ENCODE measurements around the gene MYO9A.
A peak's percentile ranks its signal among the peaks of the same experiment; 100 is the strongest.

Gene MYO9A, protein sequence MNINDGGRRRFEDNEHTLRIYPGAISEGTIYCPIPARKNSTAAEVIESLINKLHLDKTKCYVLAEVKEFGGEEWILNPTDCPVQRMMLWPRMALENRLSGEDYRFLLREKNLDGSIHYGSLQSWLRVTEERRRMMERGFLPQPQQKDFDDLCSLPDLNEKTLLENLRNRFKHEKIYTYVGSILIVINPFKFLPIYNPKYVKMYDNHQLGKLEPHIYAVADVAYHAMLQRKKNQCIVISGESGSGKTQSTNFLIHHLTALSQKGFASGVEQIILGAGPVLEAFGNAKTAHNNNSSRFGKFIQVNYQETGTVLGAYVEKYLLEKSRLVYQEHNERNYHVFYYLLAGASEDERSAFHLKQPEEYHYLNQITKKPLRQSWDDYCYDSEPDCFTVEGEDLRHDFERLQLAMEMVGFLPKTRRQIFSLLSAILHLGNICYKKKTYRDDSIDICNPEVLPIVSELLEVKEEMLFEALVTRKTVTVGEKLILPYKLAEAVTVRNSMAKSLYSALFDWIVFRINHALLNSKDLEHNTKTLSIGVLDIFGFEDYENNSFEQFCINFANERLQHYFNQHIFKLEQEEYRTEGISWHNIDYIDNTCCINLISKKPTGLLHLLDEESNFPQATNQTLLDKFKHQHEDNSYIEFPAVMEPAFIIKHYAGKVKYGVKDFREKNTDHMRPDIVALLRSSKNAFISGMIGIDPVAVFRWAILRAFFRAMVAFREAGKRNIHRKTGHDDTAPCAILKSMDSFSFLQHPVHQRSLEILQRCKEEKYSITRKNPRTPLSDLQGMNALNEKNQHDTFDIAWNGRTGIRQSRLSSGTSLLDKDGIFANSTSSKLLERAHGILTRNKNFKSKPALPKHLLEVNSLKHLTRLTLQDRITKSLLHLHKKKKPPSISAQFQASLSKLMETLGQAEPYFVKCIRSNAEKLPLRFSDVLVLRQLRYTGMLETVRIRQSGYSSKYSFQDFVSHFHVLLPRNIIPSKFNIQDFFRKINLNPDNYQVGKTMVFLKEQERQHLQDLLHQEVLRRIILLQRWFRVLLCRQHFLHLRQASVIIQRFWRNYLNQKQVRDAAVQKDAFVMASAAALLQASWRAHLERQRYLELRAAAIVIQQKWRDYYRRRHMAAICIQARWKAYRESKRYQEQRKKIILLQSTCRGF (N-terminal part only)

DNA sequence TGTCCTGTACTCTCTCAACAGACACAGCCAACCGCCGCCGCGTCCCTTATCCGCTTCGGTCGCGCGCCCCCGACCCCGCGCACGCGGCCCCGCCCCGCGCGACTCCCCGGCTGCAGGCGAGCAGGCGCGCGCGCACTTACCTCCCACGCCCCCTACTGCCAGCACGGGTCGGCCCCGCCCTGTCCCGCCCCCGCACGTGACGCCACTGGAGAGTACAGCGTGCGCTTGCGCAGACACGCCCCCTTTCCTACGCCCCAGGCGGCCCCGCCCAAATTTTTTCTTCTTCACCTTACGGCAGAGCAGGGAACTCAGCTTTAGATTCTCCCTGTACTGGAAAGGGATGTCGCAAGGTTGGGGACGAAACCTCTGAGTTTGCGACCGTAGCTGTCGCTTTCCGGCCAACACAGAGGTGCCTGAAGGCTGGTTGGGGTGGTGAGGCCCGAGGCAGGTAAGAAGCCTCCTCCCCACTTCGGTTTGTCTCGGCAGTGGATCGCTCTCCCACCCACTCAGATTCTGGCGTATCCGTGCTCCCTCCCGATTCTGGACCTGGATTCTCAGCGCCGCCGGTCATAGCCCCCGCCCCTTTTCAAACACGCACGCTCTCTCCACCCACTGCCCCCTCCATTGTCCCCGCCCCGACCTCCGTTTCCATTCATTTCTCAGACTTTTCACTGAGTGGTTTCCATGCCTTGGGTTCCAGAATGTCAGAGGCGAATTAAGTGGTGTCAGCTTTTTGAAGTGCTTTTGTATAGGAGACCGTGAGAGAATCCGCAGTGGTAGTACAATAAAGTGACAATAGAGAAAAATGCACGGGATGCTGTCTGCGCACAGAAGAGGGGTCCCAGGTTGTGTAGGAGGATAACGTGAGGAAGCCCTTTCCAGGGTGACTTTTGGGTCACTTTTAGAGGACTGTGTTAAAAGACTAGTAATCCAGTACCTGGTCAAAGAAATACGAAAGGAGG, at the start of gene MYO9A, which contains the start of gene SENP8:
MYO9A (minus strand) TSS at position 134 of the 962 bp plus-strand sequence. CDS start 71,587 bp downstream, outside the sequence.
SENP8 (plus strand) TSS at position 387 of the 962 bp plus-strand sequence. CDS start 21,221 bp downstream, outside the sequence.
- peak; percentile 65 for TF ChIP-seq MYC (IDR thresholded peaks at IDR 0.05; ENCODE audit: low read depth, low read length)
- TF ChIP-seq, protein P1, sequence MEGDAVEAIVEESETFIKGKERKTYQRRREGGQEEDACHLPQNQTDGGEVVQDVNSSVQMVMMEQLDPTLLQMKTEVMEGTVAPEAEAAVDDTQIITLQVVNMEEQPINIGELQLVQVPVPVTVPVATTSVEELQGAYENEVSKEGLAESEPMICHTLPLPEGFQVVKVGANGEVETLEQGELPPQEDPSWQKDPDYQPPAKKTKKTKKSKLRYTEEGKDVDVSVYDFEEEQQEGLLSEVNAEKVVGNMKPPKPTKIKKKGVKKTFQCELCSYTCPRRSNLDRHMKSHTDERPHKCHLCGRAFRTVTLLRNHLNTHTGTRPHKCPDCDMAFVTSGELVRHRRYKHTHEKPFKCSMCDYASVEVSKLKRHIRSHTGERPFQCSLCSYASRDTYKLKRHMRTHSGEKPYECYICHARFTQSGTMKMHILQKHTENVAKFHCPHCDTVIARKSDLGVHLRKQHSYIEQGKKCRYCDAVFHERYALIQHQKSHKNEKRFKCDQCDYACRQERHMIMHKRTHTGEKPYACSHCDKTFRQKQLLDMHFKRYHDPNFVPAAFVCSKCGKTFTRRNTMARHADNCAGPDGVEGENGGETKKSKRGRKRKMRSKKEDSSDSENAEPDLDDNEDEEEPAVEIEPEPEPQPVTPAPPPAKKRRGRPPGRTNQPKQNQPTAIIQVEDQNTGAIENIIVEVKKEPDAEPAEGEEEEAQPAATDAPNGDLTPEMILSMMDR (IDR thresholded peaks at IDR 0.05; ENCODE audit: low read depth, low read length), result no peak
- peak; percentile 81 for TF ChIP-seq POLR2A (IDR thresholded peaks at IDR 0.05; ENCODE audit: extremely low read depth, insufficient read length)
- TF ChIP-seq, protein P2, sequence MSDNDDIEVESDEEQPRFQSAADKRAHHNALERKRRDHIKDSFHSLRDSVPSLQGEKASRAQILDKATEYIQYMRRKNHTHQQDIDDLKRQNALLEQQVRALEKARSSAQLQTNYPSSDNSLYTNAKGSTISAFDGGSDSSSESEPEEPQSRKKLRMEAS (IDR thresholded peaks at IDR 0.05; ENCODE audit: low read depth, low read length), result peak; percentile 94
- peak within 1 kb of the TSS; percentile 84 for H3K4me3 ChIP-seq (ENCODE audit: low read depth, low read length)
- DNase-seq (ENCODE audit: low read depth), result peak; percentile 97

DNA sequence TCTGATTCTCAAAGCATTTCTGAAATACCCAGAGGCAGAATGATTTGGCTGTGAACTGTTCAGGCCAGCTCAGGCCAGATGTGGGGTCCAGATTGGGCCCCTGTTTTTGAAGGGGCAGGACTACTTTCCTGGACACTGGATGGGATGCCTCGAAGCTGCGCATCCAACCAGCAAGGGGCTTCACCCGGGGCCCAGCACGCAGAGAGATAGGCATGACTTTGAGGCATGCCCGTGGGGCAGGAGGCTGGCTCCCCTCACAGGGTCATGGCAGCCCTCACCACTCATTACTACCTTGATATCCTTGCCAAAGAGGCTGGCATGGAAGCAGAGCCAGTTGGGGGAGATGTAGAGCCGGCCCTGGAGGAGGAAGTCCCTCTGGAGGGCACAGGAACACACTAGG, 49.5 kb upstream of the MYO9A start:
- H3K4me3 ChIP-seq (ENCODE audit: low read depth, low read length), result no peak overlapping the region
- TF ChIP-seq, protein P1 (IDR thresholded peaks at IDR 0.05; ENCODE audit: low read depth, low read length), result no peak
- TF ChIP-seq, protein P2 (IDR thresholded peaks at IDR 0.05; ENCODE audit: low read depth, low read length), result no peak
- TF ChIP-seq MYC (IDR thresholded peaks at IDR 0.05; ENCODE audit: low read depth, low read length), result no peak
- no peak for TF ChIP-seq POLR2A (IDR thresholded peaks at IDR 0.05; ENCODE audit: extremely low read depth, insufficient read length)

DNA sequence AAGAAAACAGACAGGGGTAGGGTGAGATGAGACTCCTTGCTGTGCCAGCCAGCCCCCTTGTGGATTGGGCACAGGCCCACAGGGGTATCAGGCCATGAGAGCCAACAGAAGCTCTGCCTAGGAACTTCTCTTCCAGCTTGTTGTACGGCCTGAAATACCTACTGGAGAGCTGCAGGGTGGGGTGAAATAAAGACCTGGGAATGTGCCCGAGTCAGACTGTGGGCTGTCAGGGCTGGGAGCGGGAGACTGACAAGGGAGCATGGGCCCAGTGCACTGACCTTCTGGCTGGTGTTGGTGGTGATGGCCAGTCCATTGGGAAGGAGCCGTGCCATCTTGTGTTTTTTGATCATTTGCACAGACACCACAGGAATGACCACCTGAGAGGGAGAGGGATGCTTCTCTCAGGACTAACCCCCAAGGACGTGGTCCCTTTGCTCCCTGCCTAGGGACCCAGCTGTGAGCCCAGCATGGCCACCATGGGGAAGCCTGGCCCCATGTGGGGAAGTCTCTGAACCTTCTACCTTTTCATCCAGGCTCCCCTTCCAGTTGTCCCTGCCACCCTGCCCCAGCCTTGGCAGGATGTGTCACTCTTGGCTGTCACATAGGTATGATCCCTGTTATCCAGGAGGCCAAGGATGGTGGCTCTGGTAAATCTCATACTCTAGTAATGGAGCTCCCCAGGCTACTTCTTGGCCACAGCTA, 48.9 kb upstream of the MYO9A start:
- no peak for DNase-seq (ENCODE audit: low read depth)
- TF ChIP-seq, protein P1 (IDR thresholded peaks at IDR 0.05; ENCODE audit: low read depth, low read length), result no peak
- TF ChIP-seq POLR2A (IDR thresholded peaks at IDR 0.05; ENCODE audit: extremely low read depth, insufficient read length) (no peak), MYC (IDR thresholded peaks at IDR 0.05; ENCODE audit: low read depth, low read length) (no peak)
- TF ChIP-seq, protein P2 (IDR thresholded peaks at IDR 0.05; ENCODE audit: low read depth, low read length), result no peak

More for the DNA sequence above, 49.5 kb upstream of the MYO9A start:
- no peak for DNase-seq (ENCODE audit: low read depth)

DNA sequence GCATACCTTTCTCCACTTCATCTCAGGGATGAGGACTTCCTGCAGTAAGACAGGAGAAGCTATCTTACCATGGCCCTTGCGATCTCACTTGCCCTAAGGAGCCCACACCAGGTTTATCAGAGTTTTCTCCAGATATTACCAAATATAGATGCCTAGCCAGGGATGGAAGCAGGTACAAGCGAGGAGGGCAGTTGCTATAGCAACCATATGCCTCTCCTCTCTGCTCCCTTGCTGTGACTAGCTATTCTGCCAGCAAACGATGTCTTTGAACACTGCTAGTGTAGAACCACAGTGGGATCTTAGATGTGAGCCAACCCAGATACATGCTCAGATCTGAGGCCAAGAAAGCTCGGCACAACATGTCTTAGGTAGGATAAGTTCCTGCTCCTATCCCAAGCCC, 45.8 kb upstream of the MYO9A start:
- TF ChIP-seq, protein P1 (IDR thresholded peaks at IDR 0.05; ENCODE audit: low read depth, low read length), result no peak
- TF ChIP-seq, protein P2 (IDR thresholded peaks at IDR 0.05; ENCODE audit: low read depth, low read length), result no peak
- TF ChIP-seq MYC (IDR thresholded peaks at IDR 0.05; ENCODE audit: low read depth, low read length) (no peak), POLR2A (IDR thresholded peaks at IDR 0.05; ENCODE audit: extremely low read depth, insufficient read length) (no peak)
- no peak overlapping the region for H3K4me3 ChIP-seq (ENCODE audit: low read depth, low read length)
- no peak for DNase-seq (ENCODE audit: low read depth)

More for the DNA sequence above, 48.9 kb upstream of the MYO9A start:
- no peak overlapping the region for H3K4me3 ChIP-seq (ENCODE audit: low read depth, low read length)
